Epidermal melanocyte (primary cell): ENCODE measurements around the gene NDEL1.
A peak's percentile ranks its signal among the peaks of the same experiment; 100 is the strongest.
"Not testable (repeated sequence)": the region's sequence is repeated elsewhere in the genome, so short reads cannot be mapped to it uniquely, and the experiment has no call there.

Experiments
- DNase-seq: peaks from one replicate; pipeline ENCODE4 v3.0.0; 2011; ENCODE audit warnings: low spot score; ENCODE audit not compliant: insufficient read length

The NDEL1 gene

GRCh38 chr17:8435245-8436168 lies at the start of gene NDEL1:
TSS of gene NDEL1 (plus strand) at chr17:8435884. CDS start at chr17:8444272, 8,388 bp downstream.
- peak; percentile 98 for DNase-seq

- DNase-seq = no peak
These were observed 48.8 kb upstream of the NDEL1 start for GRCh38 chr17:8386841-8387240.

- no peak for DNase-seq
These were observed 47.6 kb upstream of the NDEL1 start for GRCh38 chr17:8387914-8388651.

GRCh38 chr17:8391711-8392110 lies 44.0 kb upstream of the NDEL1 start:
- DNase-seq = no peak

GRCh38 chr17:8392274-8392673 lies 43.4 kb upstream of the NDEL1 start:
- no peak for DNase-seq

- DNase-seq = no peak
These were observed 42.8 kb upstream of the NDEL1 start for GRCh38 chr17:8392674-8393469.

GRCh38 chr17:8393470-8394231 lies 42.0 kb upstream of the NDEL1 start:
- DNase-seq = no peak

GRCh38 chr17:8394497-8394896 lies 41.2 kb upstream of the NDEL1 start:
- DNase-seq = not testable (repeated sequence)

- DNase-seq = no peak
These were observed 38.0 kb upstream of the NDEL1 start, which contains the start of gene RNF222 for GRCh38 chr17:8397636-8398035. TSS of gene RNF222 (minus strand) at chr17:8397827. CDS start at chr17:8393461, 4,366 bp downstream.

- DNase-seq = no peak
These were observed 36.7 kb upstream of the NDEL1 start for GRCh38 chr17:8398980-8399379.

- no peak for DNase-seq
These were observed 34.6 kb upstream of the NDEL1 start for GRCh38 chr17:8401107-8401506.

GRCh38 chr17:8402921-8403536 lies 32.7 kb upstream of the NDEL1 start:
- no peak for DNase-seq

- DNase-seq = no peak
These were observed 30.1 kb upstream of the NDEL1 start for GRCh38 chr17:8405499-8406016.

- no peak for DNase-seq
These were observed 29.5 kb upstream of the NDEL1 start for GRCh38 chr17:8406174-8406573.

- DNase-seq = no peak
These were observed 27.3 kb upstream of the NDEL1 start for GRCh38 chr17:8408371-8408770.

GRCh38 chr17:8409966-8410882 lies 25.5 kb upstream of the NDEL1 start:
- peak; percentile 75 for DNase-seq

GRCh38 chr17:8410883-8411238 lies 24.8 kb upstream of the NDEL1 start:
- DNase-seq = no peak

- DNase-seq = no peak
These were observed 23.6 kb upstream of the NDEL1 start for GRCh38 chr17:8412089-8412488.

GRCh38 chr17:8413328-8413727 lies 22.4 kb upstream of the NDEL1 start:
- no peak for DNase-seq
